A673 (cell line): ENCODE data around the gene CEMIP2. TPM values are rescaled to one million over a fixed set of nuclear protein-coding genes. Genes with fewer than 3 reads are reported as not detected.

Experiments used
- BruUV-seq: library from RNA; stranded (reverse); fragments of 400-500 nt; replicated peaks from 2 replicates; lab custom pipeline; 2021; lab: Mats Ljungman, UMichigan
- CTCF ChIA-PET: fragments of 300-600 bp; sonication (Branson Sonifier 250); formaldehyde crosslinking; loops from one replicate; lab custom pipeline; 2022; ENCODE audit warnings: antibody characterized with exemption; lab: Charles Lee
- POLR2A ChIA-PET: fragments of 300-600 bp; sonication (Branson Sonifier 250); formaldehyde crosslinking; loops from one replicate; lab custom pipeline; 2022; ENCODE audit warnings: antibody characterized with exemption; ENCODE audit not compliant: low non-redundant PET; lab: Charles Lee
- DNase-seq: peaks from one replicate; pipeline ENCODE4 v3.0.0-alpha.2; 2015; ENCODE audit warnings: low spot score
- H3K27ac ChIP-seq: fragments of 200-600 bp; sonication (generic); 2 replicates; pipeline ENCODE4 v1.5.1; 2016; ENCODE audit warnings: mixed run types, low read depth, mild to moderate bottlenecking, mixed read lengths, antibody characterized with exemption, low read length; ENCODE audit not compliant: poor library complexity, severe bottlenecking
- H3K27me3 ChIP-seq: fragments of 200-600 bp; sonication (generic); replicated peaks from 2 replicates; pipeline ENCODE4 v1.6.1; 2017; ENCODE audit warnings: mixed run types, low read depth, mild to moderate bottlenecking, mixed read lengths, antibody characterized with exemption, low read length; ENCODE audit not compliant: insufficient read depth, poor library complexity
- H3K36me3 ChIP-seq: fragments of 200-600 bp; sonication (generic); 2 replicates; pipeline ENCODE4 v1.6.1; 2016; ENCODE audit warnings: mixed run types, mild to moderate bottlenecking, mixed read lengths, antibody characterized with exemption, low read length; ENCODE audit not compliant: insufficient read depth, poor library complexity, severe bottlenecking
- H3K4me1 ChIP-seq: fragments of 200-600 bp; sonication (generic); 2 replicates; pipeline ENCODE4 v1.6.1; 2017; ENCODE audit warnings: mixed run types, mild to moderate bottlenecking, mixed read lengths, antibody characterized with exemption, low read length; ENCODE audit not compliant: insufficient read depth, poor library complexity, severe bottlenecking
- H3K4me3 ChIP-seq: fragments of 200-600 bp; sonication (generic); 2 replicates; pipeline ENCODE4 v1.5.1; 2016; ENCODE audit warnings: low read depth, mixed run types, mild to moderate bottlenecking, mixed read lengths, low read length; ENCODE audit not compliant: poor library complexity, severe bottlenecking
- H3K9me3 ChIP-seq: fragments of 200-600 bp; sonication (generic); 2 replicates; pipeline ENCODE4 v1.6.1; 2016; ENCODE audit warnings: mixed run types, low read depth, mild to moderate bottlenecking, mixed read lengths, antibody characterized with exemption, low read length; ENCODE audit not compliant: poor library complexity, severe bottlenecking
- EZH2 ChIP-seq: fragments of 200-600 bp; sonication (generic); IDR thresholded peaks from 2 replicates; pipeline ENCODE4 v1.6.1; 2017; ENCODE audit warnings: borderline replicate concordance, low read depth, mild to moderate bottlenecking, mixed read lengths, antibody characterized with exemption, low read length; ENCODE audit not compliant: poor library complexity, severe bottlenecking
- intact Hi-C: fragments of 100-400 bp; cut with micrococcal nuclease; formaldehyde crosslinking; loops from one replicate; pipeline ENCODE4 v1.10.0; 2022; ENCODE audit not compliant: unreplicated experiment
- total RNA-seq: library from RNA; stranded (reverse); gene quantifications from 2 replicates; pipeline ENCODE4 v1.2.3, GENCODE V29; 2021
- TF ChIP-seq, protein P1 (sequence below): fragments of 300-800, 200-600 bp; sonication (generic); conservative IDR thresholded peaks from 2 replicates; pipeline ENCODE4 v1.5.1; 2017; ENCODE audit warnings: low read depth, mild to moderate bottlenecking, antibody characterized with exemption, low read length, moderate library complexity, mixed read lengths

The CEMIP2 gene
- total RNA-seq, 1 experiment from 2014 or later: 32.9 TPM

DNA sequence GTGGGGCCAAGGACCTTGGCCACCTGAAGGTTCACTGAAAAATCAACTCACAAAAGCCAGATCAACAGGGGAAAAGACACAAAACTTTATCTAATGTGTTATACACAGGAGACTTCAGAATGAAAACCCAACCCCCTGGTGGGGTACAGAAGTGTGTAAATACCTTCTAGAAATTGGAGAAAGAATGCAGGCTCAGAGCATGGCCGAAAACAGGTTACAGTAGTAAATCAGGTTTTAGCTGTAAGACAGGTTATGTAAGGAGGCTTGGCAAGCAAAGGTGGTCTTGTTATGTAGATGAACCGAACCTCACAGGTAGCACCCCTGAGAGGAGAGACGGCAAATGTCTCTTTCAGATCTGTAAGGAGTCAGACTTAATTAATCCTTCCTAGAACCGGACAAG, 10.0 kb downstream of the CEMIP2 start:
- BruUV-seq: no TSS peak
- no peaks in the 10 kb centered on the region for H3K27me3 ChIP-seq
- peaks cover 57% of the 10 kb centered on the region for H3K4me1 ChIP-seq
- H3K27ac ChIP-seq: no peak overlapping the region
- intact Hi-C loops: no loop called here
- ChIA-PET POLR2A (no interaction called here), CTCF (no interaction called here)
- no peak for DNase-seq
- no peaks in the 10 kb centered on the region for H3K9me3 ChIP-seq
- H3K36me3 ChIP-seq: no peaks in the 10 kb centered on the region
- TF ChIP-seq, protein P1, sequence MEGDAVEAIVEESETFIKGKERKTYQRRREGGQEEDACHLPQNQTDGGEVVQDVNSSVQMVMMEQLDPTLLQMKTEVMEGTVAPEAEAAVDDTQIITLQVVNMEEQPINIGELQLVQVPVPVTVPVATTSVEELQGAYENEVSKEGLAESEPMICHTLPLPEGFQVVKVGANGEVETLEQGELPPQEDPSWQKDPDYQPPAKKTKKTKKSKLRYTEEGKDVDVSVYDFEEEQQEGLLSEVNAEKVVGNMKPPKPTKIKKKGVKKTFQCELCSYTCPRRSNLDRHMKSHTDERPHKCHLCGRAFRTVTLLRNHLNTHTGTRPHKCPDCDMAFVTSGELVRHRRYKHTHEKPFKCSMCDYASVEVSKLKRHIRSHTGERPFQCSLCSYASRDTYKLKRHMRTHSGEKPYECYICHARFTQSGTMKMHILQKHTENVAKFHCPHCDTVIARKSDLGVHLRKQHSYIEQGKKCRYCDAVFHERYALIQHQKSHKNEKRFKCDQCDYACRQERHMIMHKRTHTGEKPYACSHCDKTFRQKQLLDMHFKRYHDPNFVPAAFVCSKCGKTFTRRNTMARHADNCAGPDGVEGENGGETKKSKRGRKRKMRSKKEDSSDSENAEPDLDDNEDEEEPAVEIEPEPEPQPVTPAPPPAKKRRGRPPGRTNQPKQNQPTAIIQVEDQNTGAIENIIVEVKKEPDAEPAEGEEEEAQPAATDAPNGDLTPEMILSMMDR: no peak
- TF ChIP-seq EZH2: no peak
- no peak overlapping the region for H3K4me3 ChIP-seq

DNA sequence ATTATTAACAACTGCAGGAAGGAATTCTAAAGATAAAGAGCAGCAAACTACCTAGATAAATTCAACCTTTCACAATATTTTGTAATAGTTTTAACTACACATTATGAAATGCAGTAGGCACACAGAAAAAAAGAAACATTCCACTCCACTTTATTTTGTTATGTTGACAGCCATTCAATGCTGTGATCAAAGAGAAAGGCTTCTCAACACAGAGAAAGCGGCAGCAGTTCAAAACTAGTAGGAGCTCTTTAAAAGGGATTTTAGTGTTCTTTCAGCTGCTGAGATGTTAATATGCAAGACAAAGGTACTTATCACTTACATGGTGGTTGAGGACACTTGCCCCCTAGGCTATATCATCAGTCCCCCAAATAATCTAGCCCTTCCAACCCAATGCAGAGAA, 11.6 kb downstream of the CEMIP2 start:
- H3K27ac ChIP-seq: no peak overlapping the region
- DNase-seq: no peak
- H3K4me3 ChIP-seq: no peak overlapping the region
- ChIA-PET POLR2A (no interaction called here), CTCF (no interaction called here)
- intact Hi-C loops: no loop called here
- peaks cover 57% of the 10 kb centered on the region for H3K4me1 ChIP-seq
- no TSS peak for BruUV-seq
- H3K27me3 ChIP-seq: no peaks in the 10 kb centered on the region
- TF ChIP-seq, protein P1: no peak
- no peak for TF ChIP-seq EZH2
- H3K9me3 ChIP-seq: no peaks in the 10 kb centered on the region
- no peaks in the 10 kb centered on the region for H3K36me3 ChIP-seq

DNA sequence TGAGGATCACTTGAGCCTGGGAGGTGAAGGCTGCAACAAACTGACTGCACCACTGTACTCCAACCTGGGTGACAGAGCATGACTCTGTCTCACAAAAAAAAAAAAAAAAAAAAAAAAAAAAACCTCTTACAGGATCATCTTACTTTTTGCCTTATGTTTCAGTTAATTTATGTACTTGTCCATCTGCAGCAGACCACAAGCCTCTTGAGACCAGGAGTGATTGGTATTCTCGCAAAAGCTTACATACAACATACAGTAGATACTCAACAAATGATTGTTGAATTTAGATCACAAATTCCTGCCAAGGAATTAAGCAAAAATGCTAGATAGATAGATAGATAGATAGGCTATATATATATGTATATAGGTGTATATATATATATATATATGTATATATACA, 12.4 kb downstream of the CEMIP2 start:
- intact Hi-C loops: no loop called here
- no peak for DNase-seq
- ChIA-PET CTCF (no interaction called here), POLR2A (interaction anchor here (0.6 kb wide), 1 partner anchor 205 kb away, joined by 6 read pairs; no protein-coding TSS in a partner anchor)
- Histone ChIP-seq H3K4me3 (no peak overlapping the region), H3K27me3 (no peaks in the 10 kb centered on the region), H3K27ac (no peak overlapping the region), H3K36me3 (no peaks in the 10 kb centered on the region), H3K4me1 (peaks cover 59% of the 10 kb centered on the region), H3K9me3 (no peaks in the 10 kb centered on the region)
- TF ChIP-seq, protein P1: no peak
- TF ChIP-seq EZH2: no peak
- BruUV-seq: no TSS peak
